ENCODE data around the gene CSTF1.

The CSTF1 gene

DNA sequence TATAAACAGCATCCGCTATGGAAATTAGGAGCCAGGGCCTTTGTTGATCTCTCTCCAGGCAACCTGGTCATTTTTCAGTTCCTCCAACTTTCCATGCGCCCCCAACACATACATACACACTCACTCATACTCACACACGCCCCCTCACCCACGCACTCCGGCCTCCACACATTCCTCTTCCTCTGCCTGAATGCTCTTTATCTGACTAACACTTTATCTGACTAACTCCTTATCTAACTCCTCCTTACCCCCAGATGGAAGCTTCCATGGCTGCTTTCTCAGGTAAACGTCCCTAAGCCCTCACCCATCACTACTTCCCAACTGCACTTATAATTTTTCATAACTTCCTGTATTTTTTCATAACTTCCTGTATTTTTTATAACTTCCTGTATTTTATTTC lies 37.1 kb downstream of the CSTF1 start:
- peak; percentile 48 for DNase-seq (ENCODE audit: low spot score)

- DNase-seq (ENCODE audit: low spot score), result no peak
Measured at GRCh38 chr20:56429941-56430340, 37.5 kb downstream of the CSTF1 start.

DNA sequence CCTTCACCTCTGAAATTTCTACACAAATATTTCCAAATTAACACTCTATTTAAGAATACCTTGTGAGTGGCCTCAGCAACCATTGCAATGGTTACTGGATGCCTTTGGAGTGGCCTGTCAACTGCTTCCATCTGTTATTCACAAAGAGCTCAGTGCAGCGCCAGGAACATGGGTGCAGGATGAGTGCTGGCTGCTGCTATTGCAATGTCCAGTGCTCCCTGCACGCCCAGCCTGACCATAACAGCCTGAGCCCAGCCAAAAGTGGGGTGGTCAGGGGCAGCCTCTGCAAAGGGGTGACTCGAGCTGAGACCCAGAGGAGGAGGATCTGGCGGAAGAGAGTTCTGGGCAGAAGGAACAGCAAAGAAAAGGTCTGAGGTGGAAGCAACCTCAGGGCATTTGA lies 38.0 kb downstream of the CSTF1 start:
- peak; percentile 31 for DNase-seq (ENCODE audit: low spot score)

GRCh38 chr20:56430957-56431356 lies 38.5 kb downstream of the CSTF1 start:
- no peak for DNase-seq (ENCODE audit: low spot score)

- no peak for DNase-seq (ENCODE audit: low spot score)
Measured at GRCh38 chr20:56431471-56431870, 39.0 kb downstream of the CSTF1 start.

- DNase-seq (ENCODE audit: low spot score), result peak; percentile 45
Measured at GRCh38 chr20:56433221-56433879, 40.9 kb downstream of the CSTF1 start.

GRCh38 chr20:56433880-56434255 lies 41.4 kb downstream of the CSTF1 start:
- DNase-seq (ENCODE audit: low spot score), result peak; percentile 66

DNA sequence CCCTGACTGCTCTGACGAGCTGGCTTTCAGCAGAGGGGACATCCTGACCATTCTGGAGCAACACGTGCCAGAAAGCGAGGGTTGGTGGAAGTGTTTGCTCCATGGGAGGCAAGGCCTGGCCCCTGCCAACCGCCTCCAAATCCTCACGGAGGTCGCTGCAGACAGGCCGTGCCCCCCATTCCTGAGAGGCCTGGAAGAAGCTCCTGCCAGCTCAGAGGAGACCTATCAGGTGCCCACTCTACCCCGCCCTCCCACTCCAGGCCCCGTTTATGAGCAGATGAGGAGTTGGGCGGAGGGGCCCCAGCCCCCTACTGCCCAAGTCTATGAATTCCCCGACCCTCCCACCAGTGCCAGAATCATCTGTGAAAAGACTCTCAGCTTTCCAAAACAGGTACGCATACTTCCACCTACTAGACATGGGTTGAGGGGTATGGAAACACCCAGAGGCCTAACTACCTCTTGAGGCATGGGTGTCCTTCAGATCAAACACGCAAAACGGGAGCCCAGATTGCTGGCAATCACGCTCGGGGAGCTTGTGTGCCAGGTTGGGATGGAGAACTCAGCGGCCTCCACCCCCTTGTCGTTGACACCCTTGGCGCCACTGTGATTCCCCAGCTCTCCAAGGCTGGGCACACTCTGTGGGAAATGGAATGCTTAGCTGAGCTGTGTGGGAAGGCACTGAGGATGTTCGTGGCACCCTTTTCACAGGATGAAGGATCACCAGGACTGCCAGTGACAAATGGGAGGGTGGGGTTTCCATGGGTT lies 44.9 kb downstream of the CSTF1 start:
- no peak for DNase-seq (ENCODE audit: low spot score)

DNA sequence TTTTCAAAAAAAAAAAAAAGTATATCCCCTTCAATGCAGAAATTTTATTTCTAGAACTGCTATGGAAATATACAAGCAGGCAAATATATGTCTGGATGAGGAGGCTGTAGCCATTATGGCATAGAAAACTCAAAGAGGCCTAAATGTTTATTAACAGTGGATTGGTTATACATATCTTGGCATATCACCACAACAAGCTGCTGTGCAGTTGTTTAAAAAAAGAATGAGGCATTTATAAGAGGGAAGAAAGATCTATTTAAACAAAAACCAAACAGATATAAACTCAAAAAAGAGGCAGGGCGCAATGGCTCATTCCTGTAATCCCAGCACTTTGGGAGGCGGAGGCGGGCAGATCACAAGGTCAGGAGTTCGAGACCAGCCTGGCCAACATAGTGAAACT lies 45.8 kb downstream of the CSTF1 start:
- no peak for DNase-seq (ENCODE audit: low spot score)

GRCh38 chr20:56439771-56440291 lies 47.4 kb downstream of the CSTF1 start:
- peak; percentile 95 for DNase-seq (ENCODE audit: low spot score)

DNA sequence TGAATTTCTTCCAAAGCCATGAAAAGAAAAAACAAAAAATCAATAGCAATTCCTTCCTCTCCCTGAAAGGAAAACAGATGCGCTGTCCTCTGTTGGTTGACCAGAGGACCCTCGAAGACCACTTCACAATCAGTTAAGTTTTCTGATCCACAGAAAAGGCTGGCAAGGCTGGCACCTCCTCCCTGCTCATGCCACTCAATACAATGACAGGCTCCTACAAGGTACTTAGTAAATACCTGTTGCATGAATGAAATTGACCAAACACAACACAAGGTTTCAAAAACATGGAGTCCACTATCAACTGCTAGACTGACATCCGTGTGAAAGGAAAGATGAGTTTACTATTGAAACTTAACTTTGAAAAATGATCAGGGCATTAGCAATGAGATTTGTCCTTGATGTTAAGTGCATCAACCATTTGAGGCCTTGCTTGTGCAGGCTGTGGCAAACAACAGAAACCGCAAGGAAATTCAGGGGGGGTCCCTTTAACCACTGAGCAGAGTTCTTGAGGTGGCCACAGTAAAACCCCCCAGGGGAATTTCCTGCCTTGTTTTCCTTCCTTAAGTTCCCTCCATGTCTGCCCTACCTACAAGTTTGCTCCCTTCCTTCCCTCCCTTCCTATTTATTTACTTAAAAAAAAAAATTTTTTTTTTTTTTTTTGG lies 48.0 kb downstream of the CSTF1 start:
- DNase-seq (ENCODE audit: low spot score), result no peak

- no peak for DNase-seq (ENCODE audit: low spot score)
Measured at GRCh38 chr20:56442389-56443365, 50.2 kb downstream of the CSTF1 start.

DNA sequence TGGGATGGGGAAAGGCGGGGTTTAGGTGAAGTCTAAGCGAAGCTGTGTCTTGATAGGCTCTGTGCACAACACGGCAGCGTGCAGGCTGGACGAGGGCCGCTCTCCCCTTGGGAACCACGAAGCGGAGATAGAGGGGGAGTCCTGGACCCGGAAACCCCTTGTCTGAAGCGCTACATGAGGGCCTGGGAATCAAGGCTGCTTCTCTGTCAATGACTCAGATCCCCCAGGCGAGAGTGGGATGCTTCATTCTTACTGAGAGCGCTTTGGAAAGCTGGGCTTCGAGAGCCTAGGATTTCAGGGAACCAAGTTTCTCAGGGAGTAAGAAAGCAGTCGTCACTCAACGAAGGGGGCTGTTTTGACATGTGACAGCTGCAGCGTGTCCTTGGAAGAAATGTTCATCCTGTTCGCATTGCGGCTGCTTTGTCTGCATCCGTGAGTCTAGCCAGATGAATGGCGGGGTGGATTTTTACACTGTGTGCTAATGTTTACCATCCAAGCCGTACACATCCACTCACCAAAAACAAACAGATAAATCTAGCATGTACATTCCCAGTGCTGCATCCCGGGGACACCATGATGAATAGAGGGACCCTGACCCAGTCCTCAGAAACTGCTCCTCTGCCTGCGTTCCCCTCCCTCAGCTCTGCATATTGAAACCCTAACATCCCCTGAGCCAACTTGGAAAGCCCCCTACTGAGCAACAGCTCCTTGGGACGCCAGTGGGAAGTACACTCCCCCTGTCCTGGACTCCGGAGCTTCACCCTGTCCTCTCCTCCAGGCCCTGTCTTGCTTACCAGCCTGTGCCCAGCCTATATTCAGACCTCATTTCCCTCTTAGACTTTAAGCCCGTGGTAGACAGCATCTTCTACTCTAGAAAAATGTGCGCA lies 51.5 kb downstream of the CSTF1 start:
- no peak for DNase-seq (ENCODE audit: low spot score)

- no peak for DNase-seq (ENCODE audit: low spot score)
Measured at GRCh38 chr20:56445130-56445529, 52.7 kb downstream of the CSTF1 start.

GRCh38 chr20:56445540-56445939 lies 53.1 kb downstream of the CSTF1 start:
- DNase-seq (ENCODE audit: low spot score), result no peak

GRCh38 chr20:56447227-56447626 lies 54.8 kb downstream of the CSTF1 start:
- DNase-seq (ENCODE audit: low spot score), result no peak

- DNase-seq (ENCODE audit: low spot score), result no peak
Measured at GRCh38 chr20:56449459-56449858, 57.0 kb downstream of the CSTF1 start.

DNA sequence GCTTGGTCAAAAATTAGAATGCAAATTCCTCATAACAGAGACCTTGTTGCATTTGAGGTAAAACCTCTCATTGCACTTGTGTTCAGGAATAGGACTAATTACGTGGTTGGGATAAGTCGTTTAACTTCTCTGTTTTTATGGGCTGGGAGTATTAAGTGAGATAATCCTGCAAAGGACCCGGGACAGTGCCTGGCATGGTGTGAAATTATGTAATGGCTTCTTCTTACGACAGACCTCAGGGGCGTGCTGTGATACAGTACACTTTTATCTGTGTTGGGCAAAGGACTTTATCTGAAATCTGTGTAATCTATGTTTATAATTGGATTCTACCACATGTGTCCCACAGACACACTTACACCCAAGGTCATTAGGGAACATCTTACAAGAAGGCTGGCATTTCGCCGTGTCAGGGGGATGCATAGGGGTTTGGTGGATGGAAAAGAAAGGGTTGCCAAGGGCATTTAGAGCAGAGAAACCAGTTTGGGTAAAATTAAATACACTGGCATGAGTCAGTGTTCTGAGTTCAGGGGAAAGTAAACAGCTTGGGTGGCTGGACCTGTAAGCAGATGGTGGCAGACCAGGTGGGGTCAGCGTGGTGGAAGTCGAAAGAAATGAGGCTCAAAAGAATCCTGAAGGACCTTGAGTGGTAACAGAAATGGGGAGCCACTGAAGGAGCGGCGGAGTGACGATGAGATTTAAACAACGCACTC lies 58.8 kb downstream of the CSTF1 start:
- DNase-seq (ENCODE audit: low spot score), result no peak

- no peak for DNase-seq (ENCODE audit: low spot score)
Measured at GRCh38 chr20:56453352-56453751, 60.9 kb downstream of the CSTF1 start.

- DNase-seq (ENCODE audit: low spot score), result no peak
Measured at GRCh38 chr20:56454754-56455153, 62.3 kb downstream of the CSTF1 start.

Data from GM03348 (cell line).